ENCODE results near the gene DAGLA.

DNA sequence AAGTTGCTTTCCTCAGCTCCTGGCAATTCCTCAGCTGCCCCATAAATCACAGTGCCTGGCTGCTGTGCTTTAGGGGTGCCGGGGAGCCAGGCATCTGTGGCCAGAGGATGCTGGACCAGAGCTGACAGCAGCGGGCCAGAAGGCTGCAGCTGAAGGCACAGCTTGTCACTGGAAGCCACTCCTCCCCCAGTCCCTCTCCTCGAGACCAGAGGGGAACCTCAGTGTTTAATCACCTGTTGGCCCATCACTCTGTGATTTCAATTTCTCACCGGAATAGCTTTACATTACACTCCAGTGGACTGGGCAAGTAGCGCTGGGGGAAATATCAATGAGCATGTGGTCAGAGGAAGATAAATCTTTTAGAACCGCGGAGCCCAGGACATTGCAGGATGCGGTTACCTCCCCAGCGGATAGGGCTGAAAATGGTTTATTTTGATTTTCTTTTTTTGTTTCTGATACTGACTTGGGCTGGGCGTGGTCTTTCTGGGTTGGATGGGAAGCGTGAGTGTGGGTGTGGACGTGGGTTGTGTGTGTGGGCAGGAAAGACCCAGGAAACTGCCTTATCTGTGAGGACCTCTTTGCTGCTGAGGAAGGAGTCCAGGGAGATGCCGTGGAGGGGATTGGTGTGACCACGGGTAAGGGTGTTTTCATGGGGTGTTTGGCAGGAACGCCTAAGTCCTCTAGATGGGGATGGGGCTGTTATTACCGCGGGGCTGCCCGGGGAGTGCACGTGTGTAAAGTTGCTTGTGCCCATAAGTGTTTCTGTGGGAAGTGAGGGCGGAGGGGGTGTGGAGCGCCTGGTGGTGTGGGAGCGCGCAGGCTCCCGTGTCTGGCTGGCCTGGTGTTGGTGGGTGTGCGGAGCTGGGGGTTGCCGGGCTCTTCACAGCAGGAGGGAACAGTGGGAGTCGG, 4.0 kb downstream of the DAGLA start:
- no peak for TF ChIP-seq EP300 (IDR thresholded peaks at IDR 0.05)
- TF ChIP-seq, protein P1, sequence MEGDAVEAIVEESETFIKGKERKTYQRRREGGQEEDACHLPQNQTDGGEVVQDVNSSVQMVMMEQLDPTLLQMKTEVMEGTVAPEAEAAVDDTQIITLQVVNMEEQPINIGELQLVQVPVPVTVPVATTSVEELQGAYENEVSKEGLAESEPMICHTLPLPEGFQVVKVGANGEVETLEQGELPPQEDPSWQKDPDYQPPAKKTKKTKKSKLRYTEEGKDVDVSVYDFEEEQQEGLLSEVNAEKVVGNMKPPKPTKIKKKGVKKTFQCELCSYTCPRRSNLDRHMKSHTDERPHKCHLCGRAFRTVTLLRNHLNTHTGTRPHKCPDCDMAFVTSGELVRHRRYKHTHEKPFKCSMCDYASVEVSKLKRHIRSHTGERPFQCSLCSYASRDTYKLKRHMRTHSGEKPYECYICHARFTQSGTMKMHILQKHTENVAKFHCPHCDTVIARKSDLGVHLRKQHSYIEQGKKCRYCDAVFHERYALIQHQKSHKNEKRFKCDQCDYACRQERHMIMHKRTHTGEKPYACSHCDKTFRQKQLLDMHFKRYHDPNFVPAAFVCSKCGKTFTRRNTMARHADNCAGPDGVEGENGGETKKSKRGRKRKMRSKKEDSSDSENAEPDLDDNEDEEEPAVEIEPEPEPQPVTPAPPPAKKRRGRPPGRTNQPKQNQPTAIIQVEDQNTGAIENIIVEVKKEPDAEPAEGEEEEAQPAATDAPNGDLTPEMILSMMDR (IDR thresholded peaks at IDR 0.05), result no peak
